ENCODE results near the gene SNAPC4. TPM values are rescaled to one million over a fixed set of nuclear protein-coding genes. Genes with fewer than 3 reads are reported as not detected.

SNAPC4 gene
- total and polyA plus RNA-seq, 9 of the 15 experiments (the other 6 are each of a cell fraction or from before 2014, with no cell fraction given): 0.21 to 21.8 (median 8.8) TPM

GRCh38 chr9:136410500-136411287, 10.7 kb upstream of the SNAPC4 start, which contains the start of the genes ENTR1 and PMPCA (continued):
- TF ChIP-seq HINFP (tag; conservative IDR thresholded peaks at IDR 0.05; ENCODE audit: low read depth) (no peak), ZNF764 (CRISPR knock-in tag; IDR thresholded peaks at IDR 0.05; ENCODE audit: low read depth) (no peak), TFAP4 (CRISPR knock-in tag; IDR thresholded peaks at IDR 0.05; ENCODE audit: borderline replicate concordance) (peak; percentile 20), PRDM10 (IDR thresholded peaks at IDR 0.05; ENCODE audit: partially characterized antibody) (no peak), ZBTB26 (CRISPR knock-in tag; IDR thresholded peaks at IDR 0.05) (no peak), SRSF7 (optimal IDR thresholded peaks at IDR 0.05; ENCODE audit: low read depth, low read length) (no peak), CTBP1 (IDR thresholded peaks at IDR 0.05; ENCODE audit: borderline replicate concordance) (peak; percentile 47; the same call in 1 of the 2 replicates), C11orf30 (IDR thresholded peaks at IDR 0.05; ENCODE audit: low read depth) (peak; percentile 99), ZNF76 (CRISPR knock-in tag; IDR thresholded peaks at IDR 0.05; ENCODE audit: borderline replicate concordance) (0 out of 2 replicates have a peak, but pooled peaks have one; percentile 19), GATAD2A (IDR thresholded peaks at IDR 0.05) (no peak), SMC3 (conservative IDR thresholded peaks at IDR 0.05; ENCODE audit: insufficient read depth, low read depth, low read length) (no peak), TCF7L2 (IDR thresholded peaks at IDR 0.05; ENCODE audit: low read depth, low read length) (no peak), ZFP30 (CRISPR knock-in tag; IDR thresholded peaks at IDR 0.05; ENCODE audit: borderline replicate concordance) (no peak), ETS2 (tag; IDR thresholded peaks at IDR 0.05; ENCODE audit: borderline replicate concordance, poor library complexity, severe bottlenecking) (no peak), HMBOX1 (IDR thresholded peaks at IDR 0.05) (no peak)
